Upper lobe of left lung (tissue), 4 donors: ENCODE data around the gene KIAA1958.
"Not testable (repeated sequence)": the region's sequence is repeated elsewhere in the genome, so short reads cannot be mapped to it uniquely, and the experiment has no call there.

Source experiments
- CTCF ChIP-seq, 6 experiments: fragments of 450-650 bp in 4 of 6; fragments of 200-600 bp in 2 of 6; sonication (generic) in 2 of 6; IDR thresholded peaks; one replicate each; pipeline ENCODE4 v1.5.1; 2016 to 2019; ENCODE audit warnings: antibody characterized with exemption in 6 of 6
- POLR2A ChIP-seq, 4 donors: fragments of 450-650 bp; IDR thresholded peaks; one replicate each; pipeline ENCODE4 v1.5.1; 2016 to 2017; ENCODE audit warnings: antibody characterized with exemption in 4 of 4, mild to moderate bottlenecking in 2 of 4

- TF ChIP-seq CTCF, POLR2A (IDR thresholded peaks at IDR 0.05): not testable (repeated sequence)
Observed at GRCh38 chr9:112512377-112512776, 25.8 kb downstream of the KIAA1958 start.
